ENCODE data around the gene SHPK.

DNA sequence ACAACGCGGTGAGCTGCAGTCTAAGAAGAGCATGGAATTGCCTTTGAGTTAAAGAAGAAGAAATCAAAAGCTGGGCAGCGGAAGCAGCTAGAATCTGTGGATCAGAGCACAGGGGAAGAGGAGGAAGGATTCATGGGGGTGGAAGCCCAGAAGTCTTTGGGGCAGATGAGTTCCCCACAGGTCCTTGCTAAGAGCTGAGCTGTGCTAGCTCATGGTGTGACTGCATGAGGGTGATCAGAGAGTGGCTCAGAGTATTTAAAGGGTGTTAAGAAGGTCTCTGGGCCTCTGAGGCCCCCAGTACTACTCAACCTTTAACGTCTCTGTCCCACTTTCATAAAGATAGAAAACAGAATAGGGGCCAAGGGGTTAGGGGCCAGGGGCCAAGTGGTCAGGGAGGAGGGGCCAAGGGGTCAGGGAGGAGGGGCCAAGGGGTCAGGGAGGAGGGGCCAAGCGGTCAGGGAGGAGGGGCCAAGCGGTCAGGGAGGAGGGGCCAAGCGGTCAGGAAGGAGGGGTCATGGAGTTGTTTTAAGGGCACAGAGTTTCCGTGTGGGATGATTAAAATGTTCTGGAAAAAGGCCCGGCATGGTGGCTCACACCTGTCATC lies 66.4 kb downstream of the SHPK start:
- TF ChIP-seq, protein P1, sequence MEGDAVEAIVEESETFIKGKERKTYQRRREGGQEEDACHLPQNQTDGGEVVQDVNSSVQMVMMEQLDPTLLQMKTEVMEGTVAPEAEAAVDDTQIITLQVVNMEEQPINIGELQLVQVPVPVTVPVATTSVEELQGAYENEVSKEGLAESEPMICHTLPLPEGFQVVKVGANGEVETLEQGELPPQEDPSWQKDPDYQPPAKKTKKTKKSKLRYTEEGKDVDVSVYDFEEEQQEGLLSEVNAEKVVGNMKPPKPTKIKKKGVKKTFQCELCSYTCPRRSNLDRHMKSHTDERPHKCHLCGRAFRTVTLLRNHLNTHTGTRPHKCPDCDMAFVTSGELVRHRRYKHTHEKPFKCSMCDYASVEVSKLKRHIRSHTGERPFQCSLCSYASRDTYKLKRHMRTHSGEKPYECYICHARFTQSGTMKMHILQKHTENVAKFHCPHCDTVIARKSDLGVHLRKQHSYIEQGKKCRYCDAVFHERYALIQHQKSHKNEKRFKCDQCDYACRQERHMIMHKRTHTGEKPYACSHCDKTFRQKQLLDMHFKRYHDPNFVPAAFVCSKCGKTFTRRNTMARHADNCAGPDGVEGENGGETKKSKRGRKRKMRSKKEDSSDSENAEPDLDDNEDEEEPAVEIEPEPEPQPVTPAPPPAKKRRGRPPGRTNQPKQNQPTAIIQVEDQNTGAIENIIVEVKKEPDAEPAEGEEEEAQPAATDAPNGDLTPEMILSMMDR (IDR thresholded peaks at IDR 0.05), result no peak
- TF ChIP-seq POLR2AphosphoS5 (IDR thresholded peaks at IDR 0.05) (no peak), POLR2A (IDR thresholded peaks at IDR 0.05) (no peak)

Data from prostate gland (tissue), 2 donors.